OCI-LY3 (cell line): ENCODE results near the gene SLF2.

Experiments
- H2AFZ ChIP-seq: fragments of 200-600, 300-600 bp; shearing (Covaris generic); 2 replicates; pipeline ENCODE4 v1.6.0; 2014; ENCODE audit warnings: antibody characterized with exemption, low read depth, low read length
- H3K27ac ChIP-seq: fragments of 200-600, 300-600 bp; sonication (generic); 2 replicates; pipeline ENCODE4 v1.5.1; 2014; ENCODE audit warnings: mild to moderate bottlenecking, low read length, moderate library complexity, mixed read lengths
- H3K27me3 ChIP-seq: fragments of 200-600, 300-600 bp; sonication (generic); 2 replicates; pipeline ENCODE4 v1.6.1; 2014; ENCODE audit warnings: low read depth, low read length, mixed read lengths
- H3K36me3 ChIP-seq: fragments of 200-600, 300-600 bp; sonication (generic); replicated peaks from 2 replicates; pipeline ENCODE3; 2014; ENCODE audit warnings: low read depth, low read length, mixed read lengths
- H3K4me1 ChIP-seq: fragments of 300-600, 200-600 bp; sonication (generic); 2 replicates; pipeline ENCODE4 v1.6.1; 2014; ENCODE audit warnings: low read length, mixed read lengths
- H3K4me2 ChIP-seq: fragments of 200-600, 300-600 bp; sonication (generic); 2 replicates; pipeline ENCODE4 v1.6.1; 2014; ENCODE audit warnings: low read length, mixed read lengths
- H3K4me3 ChIP-seq: fragments of 300-600, 200-600 bp; sonication (generic); 2 replicates; pipeline ENCODE4 v1.5.1; 2014; ENCODE audit warnings: antibody characterized with exemption, mild to moderate bottlenecking, low read length, moderate library complexity
- H3K79me2 ChIP-seq: fragments of 300-600, 200-600 bp; shearing (Covaris generic); 2 replicates; pipeline ENCODE4 v1.6.1; 2014; ENCODE audit warnings: mild to moderate bottlenecking, low read length, mixed read lengths
- H3K9ac ChIP-seq: fragments of 300-600, 200-600 bp; shearing (Covaris generic); 2 replicates; pipeline ENCODE4 v1.6.0; 2014; ENCODE audit warnings: mild to moderate bottlenecking, low read length, moderate library complexity
- H3K9me3 ChIP-seq: fragments of 200-600, 300-600 bp; shearing (Covaris generic); 2 replicates; pipeline ENCODE4 v1.6.1; 2014; ENCODE audit warnings: low read length, mixed read lengths; ENCODE audit not compliant: insufficient read depth
- H4K20me1 ChIP-seq: fragments of 200-600, 300-600 bp; sonication (generic); 2 replicates; pipeline ENCODE4 v1.6.1; 2016; ENCODE audit warnings: low read length, mixed read lengths; ENCODE audit not compliant: insufficient read depth
- EZH2phosphoT487 ChIP-seq: fragments of 200-600 bp; shearing (Covaris generic); IDR thresholded peaks from 2 replicates; pipeline ENCODE4 v1.6.1; 2018; ENCODE audit warnings: antibody characterized with exemption, mixed run types, low read depth
- TF ChIP-seq, protein P1 (sequence below): fragments of 200-600, 300-600 bp; sonication (generic); IDR thresholded peaks from 2 replicates; pipeline ENCODE4 v1.5.1; 2014; ENCODE audit warnings: antibody characterized with exemption, low read length, low read depth

Gene SLF2

DNA sequence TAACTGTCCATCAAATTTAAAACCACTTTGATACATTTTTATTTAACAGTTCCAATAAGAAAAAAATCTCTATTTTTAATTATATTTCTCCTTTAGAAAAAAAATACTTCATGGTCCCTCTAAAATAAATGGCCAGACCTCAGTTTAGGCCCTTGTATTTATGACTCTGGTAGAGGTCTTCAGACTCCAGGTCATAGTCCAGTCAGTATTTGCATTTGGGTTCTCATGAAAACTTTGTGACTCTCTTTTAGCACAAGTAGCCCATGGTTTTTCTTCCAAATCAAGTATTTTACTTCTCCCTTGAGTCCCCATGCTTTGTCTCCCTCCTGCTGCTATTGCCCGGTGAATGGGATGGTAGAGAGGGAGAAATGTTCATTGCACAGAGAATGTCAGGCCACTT lies 51.1 kb downstream of the SLF2 start:
- TF ChIP-seq, protein P1, sequence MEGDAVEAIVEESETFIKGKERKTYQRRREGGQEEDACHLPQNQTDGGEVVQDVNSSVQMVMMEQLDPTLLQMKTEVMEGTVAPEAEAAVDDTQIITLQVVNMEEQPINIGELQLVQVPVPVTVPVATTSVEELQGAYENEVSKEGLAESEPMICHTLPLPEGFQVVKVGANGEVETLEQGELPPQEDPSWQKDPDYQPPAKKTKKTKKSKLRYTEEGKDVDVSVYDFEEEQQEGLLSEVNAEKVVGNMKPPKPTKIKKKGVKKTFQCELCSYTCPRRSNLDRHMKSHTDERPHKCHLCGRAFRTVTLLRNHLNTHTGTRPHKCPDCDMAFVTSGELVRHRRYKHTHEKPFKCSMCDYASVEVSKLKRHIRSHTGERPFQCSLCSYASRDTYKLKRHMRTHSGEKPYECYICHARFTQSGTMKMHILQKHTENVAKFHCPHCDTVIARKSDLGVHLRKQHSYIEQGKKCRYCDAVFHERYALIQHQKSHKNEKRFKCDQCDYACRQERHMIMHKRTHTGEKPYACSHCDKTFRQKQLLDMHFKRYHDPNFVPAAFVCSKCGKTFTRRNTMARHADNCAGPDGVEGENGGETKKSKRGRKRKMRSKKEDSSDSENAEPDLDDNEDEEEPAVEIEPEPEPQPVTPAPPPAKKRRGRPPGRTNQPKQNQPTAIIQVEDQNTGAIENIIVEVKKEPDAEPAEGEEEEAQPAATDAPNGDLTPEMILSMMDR = no peak
- no peak for TF ChIP-seq EZH2phosphoT487
- no peak overlapping the region for H3K9ac ChIP-seq
- no peaks in the 10 kb centered on the region for H3K27me3 ChIP-seq
- H3K4me3 ChIP-seq = no peak overlapping the region
- no peaks in the 10 kb centered on the region for H4K20me1 ChIP-seq
- H3K4me1 ChIP-seq = peaks cover 9% of the 10 kb centered on the region
- H3K4me2 ChIP-seq = no peak overlapping the region
- no peak overlapping the region for H3K27ac ChIP-seq
- no peaks in the 10 kb centered on the region for H3K9me3 ChIP-seq
- H2AFZ ChIP-seq = no peak overlapping the region
- H3K36me3 ChIP-seq = peaks cover 8% of the 10 kb centered on the region
- no peaks in the 10 kb centered on the region for H3K79me2 ChIP-seq

- Histone ChIP-seq H3K9me3 (no peaks in the 10 kb centered on the region), H3K9ac (no peak overlapping the region), H3K36me3 (peaks cover 6% of the 10 kb centered on the region), H3K79me2 (no peaks in the 10 kb centered on the region), H3K27ac (no peak overlapping the region), H3K4me2 (no peak overlapping the region), H3K4me1 (peaks cover 7% of the 10 kb centered on the region; the same call in 1 of the 2 replicates), H2AFZ (no peak overlapping the region), H4K20me1 (no peaks in the 10 kb centered on the region), H3K4me3 (no peak overlapping the region), H3K27me3 (no peaks in the 10 kb centered on the region)
- TF ChIP-seq, protein P1 = no peak
- TF ChIP-seq EZH2phosphoT487 = no peak
These were observed 53.1 kb downstream of the SLF2 start for GRCh38 chr10:100965820-100966219.

- no peak overlapping the region for H3K27ac ChIP-seq
These were observed 54.1 kb downstream of the SLF2 start for GRCh38 chr10:100966887-100967286.

GRCh38 chr10:100967332-100967731 lies 54.6 kb downstream of the SLF2 start:
- no peak for TF ChIP-seq EZH2phosphoT487
- TF ChIP-seq, protein P1 = no peak
- Histone ChIP-seq H4K20me1 (no peaks in the 10 kb centered on the region), H3K27ac (no peak overlapping the region)

More at GRCh38 chr10:100966887-100967286, 54.1 kb downstream of the SLF2 start:
- Histone ChIP-seq H3K4me3 (no peak overlapping the region), H3K79me2 (no peaks in the 10 kb centered on the region), H2AFZ (no peak overlapping the region), H3K27me3 (no peaks in the 10 kb centered on the region), H4K20me1 (no peaks in the 10 kb centered on the region), H3K9ac (no peak overlapping the region), H3K4me2 (no peak overlapping the region), H3K9me3 (no peaks in the 10 kb centered on the region), H3K4me1 (peaks cover 7% of the 10 kb centered on the region; the same call in 1 of the 2 replicates), H3K36me3 (peaks cover 6% of the 10 kb centered on the region)
- TF ChIP-seq, protein P1 = no peak
- TF ChIP-seq EZH2phosphoT487 = no peak

More at GRCh38 chr10:100967332-100967731, 54.6 kb downstream of the SLF2 start:
- no peak overlapping the region for H3K4me3 ChIP-seq
- H3K27me3 ChIP-seq = no peaks in the 10 kb centered on the region
- no peak overlapping the region for H2AFZ ChIP-seq
- H3K4me2 ChIP-seq = no peak overlapping the region
- H3K36me3 ChIP-seq = peaks cover 3% of the 10 kb centered on the region
- peaks cover 7% of the 10 kb centered on the region; the same call in 1 of the 2 replicates for H3K4me1 ChIP-seq
- H3K9me3 ChIP-seq = no peaks in the 10 kb centered on the region
- H3K9ac ChIP-seq = no peak overlapping the region
- no peaks in the 10 kb centered on the region for H3K79me2 ChIP-seq
